HG02981 (cell line): ENCODE measurements around the gene METAP2.

Source experiments
- ATAC-seq: cut with Tn5 transposase; IDR thresholded peaks from one replicate; pipeline ENCODE4 v1.9.1; 2021; ENCODE audit warnings: mild to moderate bottlenecking, moderate library complexity; ENCODE audit not compliant: unreplicated experiment

The METAP2 gene

DNA sequence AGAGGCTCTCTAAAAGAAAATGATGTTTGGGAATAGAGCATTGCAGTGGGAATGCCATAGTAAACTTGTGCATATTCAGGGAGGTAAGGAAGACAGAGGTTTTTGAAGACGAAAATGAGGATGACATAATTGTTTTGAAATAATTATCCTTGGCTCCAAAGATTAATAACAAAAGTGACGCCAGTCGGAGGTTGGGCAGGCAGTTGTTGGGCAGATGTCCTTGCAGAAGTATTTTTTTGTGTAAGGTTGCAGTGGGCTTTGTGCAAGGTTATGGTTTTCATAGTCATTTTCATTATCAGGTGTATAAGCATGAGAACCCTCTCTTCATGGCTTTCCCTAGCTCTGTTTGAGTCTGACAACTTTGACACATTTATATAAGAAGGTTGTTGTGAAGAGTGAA lies 35.3 kb downstream of the METAP2 start:
- no peak for ATAC-seq

- ATAC-seq: no peak
Observed at GRCh38 chr12:95511977-95512376, 38.0 kb downstream of the METAP2 start.

DNA sequence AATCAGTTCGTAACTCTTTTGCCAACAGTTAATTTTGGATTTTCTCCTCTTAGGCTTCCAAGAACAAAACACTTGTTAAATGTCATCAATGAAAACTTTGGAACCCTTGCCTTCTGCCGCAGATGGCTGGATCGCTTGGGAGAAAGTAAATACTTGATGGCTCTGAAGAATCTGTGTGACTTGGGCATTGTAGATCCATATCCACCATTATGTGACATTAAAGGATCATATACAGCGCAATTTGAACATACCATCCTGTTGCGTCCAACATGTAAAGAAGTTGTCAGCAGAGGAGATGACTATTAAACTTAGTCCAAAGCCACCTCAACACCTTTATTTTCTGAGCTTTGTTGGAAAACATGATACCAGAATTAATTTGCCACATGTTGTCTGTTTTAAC lies 39.6 kb downstream of the METAP2 start:
- ATAC-seq: no peak

GRCh38 chr12:95515197-95515596 lies 41.2 kb downstream of the METAP2 start:
- no peak for ATAC-seq

DNA sequence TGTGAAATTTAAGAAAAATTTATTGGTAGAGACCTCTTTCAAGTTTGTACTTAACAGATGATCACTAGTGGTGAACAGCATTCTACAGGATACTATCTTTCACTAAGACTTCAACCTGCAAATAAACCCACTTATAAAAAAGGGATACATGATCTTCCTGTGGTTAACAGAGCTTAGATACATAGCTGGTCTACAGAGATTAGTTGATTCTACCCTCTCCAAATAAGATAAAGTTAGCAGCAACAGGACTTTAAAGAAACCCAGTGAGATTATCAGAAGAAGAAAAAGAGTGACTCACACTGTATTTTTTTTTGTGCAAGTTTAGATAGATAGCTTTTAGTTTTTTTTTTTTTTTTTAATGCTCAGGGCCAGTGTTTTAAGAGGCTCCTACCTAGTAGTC lies 42.8 kb downstream of the METAP2 start:
- no peak for ATAC-seq

- no peak for ATAC-seq
Observed at GRCh38 chr12:95517246-95517645, 43.3 kb downstream of the METAP2 start.

GRCh38 chr12:95518944-95519343 lies 45.0 kb downstream of the METAP2 start:
- ATAC-seq: no peak

GRCh38 chr12:95520816-95521215 lies 46.9 kb downstream of the METAP2 start:
- ATAC-seq: no peak

- ATAC-seq: no peak
Observed at GRCh38 chr12:95522692-95523091, 48.7 kb downstream of the METAP2 start.

DNA sequence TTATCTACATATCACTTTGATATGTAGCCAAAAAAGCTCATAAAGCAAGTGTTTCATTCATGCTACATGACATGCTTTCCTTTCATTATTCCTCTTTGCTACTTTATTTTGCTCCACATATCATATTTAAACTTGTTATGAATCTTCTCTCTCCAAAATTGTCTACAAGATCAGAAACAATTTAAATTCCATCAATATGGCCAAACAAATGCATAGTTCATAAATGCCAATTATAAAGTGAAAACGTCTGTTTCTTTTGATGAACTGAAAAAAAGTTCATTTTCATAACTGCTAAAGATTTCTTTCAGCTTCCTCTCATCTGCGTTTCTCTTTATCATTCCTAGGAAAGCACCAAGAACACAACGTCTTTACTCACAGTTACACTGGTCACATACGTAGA lies 54.5 kb downstream of the METAP2 start:
- ATAC-seq: no peak

GRCh38 chr12:95529693-95530225 lies 55.8 kb downstream of the METAP2 start:
- ATAC-seq: no peak

DNA sequence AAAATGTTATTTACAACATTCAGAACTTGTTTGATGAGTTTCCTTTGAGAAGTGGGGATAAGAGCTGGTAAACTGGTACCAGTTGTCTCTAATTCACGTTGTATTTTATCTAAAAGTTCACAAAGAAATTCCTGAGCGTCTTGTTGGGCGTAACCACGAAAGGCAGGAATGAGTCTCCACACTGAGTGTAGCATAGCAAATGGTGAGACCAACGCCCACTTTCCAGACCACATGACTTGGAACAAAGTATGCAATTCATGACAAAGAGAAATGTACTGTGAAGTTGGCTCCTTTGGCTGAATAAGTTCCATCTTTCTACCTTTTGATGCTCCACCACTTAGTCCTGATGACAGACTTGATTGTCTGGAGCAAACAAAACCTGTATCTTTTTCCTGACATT lies 58.9 kb downstream of the METAP2 start:
- no peak for ATAC-seq

GRCh38 chr12:95533985-95534384 lies 60.0 kb downstream of the METAP2 start:
- ATAC-seq: no peak

DNA sequence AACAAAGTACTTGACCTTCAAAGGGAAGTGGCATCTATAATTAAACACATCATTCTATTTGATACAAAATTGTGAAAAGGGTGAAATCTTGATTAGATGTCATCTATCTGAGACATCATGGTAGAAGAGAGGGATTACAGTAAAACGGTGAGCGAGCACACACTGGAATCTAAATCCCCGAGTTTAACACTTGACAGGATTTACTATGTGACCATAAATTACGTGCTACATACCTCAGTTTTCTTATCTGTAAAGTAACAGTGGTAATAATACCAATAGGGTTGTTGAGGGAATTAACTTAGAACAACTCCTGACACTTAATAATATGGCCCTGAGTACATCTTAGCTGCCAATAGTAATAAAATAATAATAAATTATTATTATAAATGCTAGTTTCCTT lies 64.1 kb downstream of the METAP2 start:
- ATAC-seq: no peak

DNA sequence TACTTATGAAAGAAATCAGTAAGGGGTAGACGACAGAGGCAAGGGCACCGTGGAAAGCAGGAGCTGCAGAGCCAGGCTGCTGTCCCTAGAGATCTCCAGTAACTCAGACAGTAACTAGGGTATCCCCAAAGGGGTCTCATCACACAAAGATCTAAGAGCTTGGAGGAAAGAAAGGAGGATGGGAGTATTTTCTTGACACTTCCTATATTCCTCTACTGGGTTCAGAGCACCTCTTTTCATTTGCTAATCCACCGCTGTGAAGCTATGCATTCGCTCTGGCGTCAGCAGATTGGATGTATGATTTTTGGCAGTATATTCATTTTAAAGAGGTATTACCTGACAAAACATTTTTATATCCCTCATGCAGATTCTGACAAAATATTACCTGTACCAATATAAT lies 64.7 kb downstream of the METAP2 start:
- no peak for ATAC-seq

GRCh38 chr12:95541436-95541835 lies 67.5 kb downstream of the METAP2 start:
- no peak for ATAC-seq

DNA sequence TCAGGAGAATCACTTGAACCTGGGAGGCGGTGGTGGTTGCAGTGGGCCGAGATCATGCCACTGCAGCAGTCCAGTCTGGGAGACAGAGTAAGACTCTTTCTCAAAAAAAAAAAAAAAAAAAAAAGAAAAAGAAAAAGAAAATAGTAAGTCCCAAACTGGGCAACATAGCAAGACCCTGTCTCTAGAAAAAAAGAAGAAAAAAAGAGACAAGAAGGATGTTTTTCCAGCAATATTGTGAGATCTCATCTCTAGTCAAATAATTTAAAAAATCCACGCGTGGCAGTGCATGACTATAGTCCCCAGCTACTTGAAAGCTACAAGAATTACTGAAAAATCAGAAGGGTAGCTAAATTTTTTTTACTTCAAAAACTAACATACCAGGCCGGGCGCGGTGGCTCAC lies 69.4 kb downstream of the METAP2 start:
- ATAC-seq: no peak

- no peak for ATAC-seq
Observed at GRCh38 chr12:95544756-95545155, 70.8 kb downstream of the METAP2 start.

GRCh38 chr12:95545303-95545702 lies 71.4 kb downstream of the METAP2 start:
- no peak for ATAC-seq

- ATAC-seq: no peak
Observed at GRCh38 chr12:95545731-95546490, 72.0 kb downstream of the METAP2 start.

GRCh38 chr12:95546491-95546813 lies 72.5 kb downstream of the METAP2 start:
- ATAC-seq: no peak

- no peak for ATAC-seq
Observed at GRCh38 chr12:95547522-95548055, 73.6 kb downstream of the METAP2 start.

- ATAC-seq: no peak
Observed at GRCh38 chr12:95548056-95548538, 74.1 kb downstream of the METAP2 start.
